Osteoblast (primary cell): ENCODE data around the gene MBD6. TPM values are rescaled to one million over a fixed set of nuclear protein-coding genes. Genes with fewer than 3 reads are reported as not detected.

Source experiments
- DNase-seq: peaks from one replicate; pipeline ENCODE4 v3.0.0; 2011; ENCODE audit warnings: low spot score, mixed read lengths; ENCODE audit not compliant: insufficient read length; ENCODE audit errors: missing footprints
- H2AFZ ChIP-seq: 2 replicates; pipeline ENCODE4 v1.6.0; 2011; ENCODE audit warnings: mild to moderate bottlenecking, low read length
- H3K27ac ChIP-seq: 2 replicates; pipeline ENCODE4 v1.5.1; 2011; ENCODE audit warnings: mild to moderate bottlenecking, low read depth, low read length, moderate library complexity
- H3K27me3 ChIP-seq: 2 replicates; pipeline ENCODE4 v1.6.0; 2012; ENCODE audit warnings: mild to moderate bottlenecking, control low read depth, inconsistent platforms, low read length, moderate library complexity; ENCODE audit not compliant: insufficient read depth
- H3K36me3 ChIP-seq: 2 replicates; pipeline ENCODE4 v1.5.1; 2011; ENCODE audit warnings: mild to moderate bottlenecking, low read length, control low read depth, moderate library complexity; ENCODE audit not compliant: insufficient read depth
- H3K4me1 ChIP-seq: 2 replicates; pipeline ENCODE4 v1.5.1; 2011; ENCODE audit warnings: mild to moderate bottlenecking, low read length, control low read depth, moderate library complexity; ENCODE audit not compliant: insufficient read depth
- H3K4me2 ChIP-seq: 2 replicates; pipeline ENCODE4 v1.6.0; 2011; ENCODE audit warnings: mild to moderate bottlenecking, low read length; ENCODE audit not compliant: insufficient read depth
- H3K4me3 ChIP-seq: fragments of 200-600 bp; sonication (generic); 3 replicates; pipeline ENCODE4 v1.5.1; 2012; ENCODE audit warnings: mild to moderate bottlenecking, low read length, inconsistent platforms; ENCODE audit not compliant: insufficient read depth
- H3K79me2 ChIP-seq: 2 replicates; pipeline ENCODE4 v1.6.0; 2012; ENCODE audit warnings: mild to moderate bottlenecking, low read length, control low read depth, inconsistent platforms; ENCODE audit not compliant: insufficient read depth
- H3K9me3 ChIP-seq: 2 replicates; pipeline ENCODE4 v1.5.1; 2011; ENCODE audit warnings: low read depth, low read length, control low read depth
- H4K20me1 ChIP-seq: 2 replicates; pipeline ENCODE4 v1.6.0; 2012; ENCODE audit warnings: mild to moderate bottlenecking, low read length, control low read depth; ENCODE audit not compliant: insufficient read depth
- total RNA-seq: library from RNA; depleted of rRNA; stranded (reverse); fragments of >200 nt; gene quantifications from 2 replicates; pipeline ENCODE4 v1.2.3, GENCODE V29; 2012
- TF ChIP-seq, protein P1 (sequence below): IDR thresholded peaks from 2 replicates; pipeline ENCODE4 v1.5.1; 2011; ENCODE audit warnings: mild to moderate bottlenecking, low read depth, low read length, moderate library complexity; ENCODE audit errors: extremely low read depth

The MBD6 gene
- total RNA-seq, 1 donor, result 5.8 TPM

DNA sequence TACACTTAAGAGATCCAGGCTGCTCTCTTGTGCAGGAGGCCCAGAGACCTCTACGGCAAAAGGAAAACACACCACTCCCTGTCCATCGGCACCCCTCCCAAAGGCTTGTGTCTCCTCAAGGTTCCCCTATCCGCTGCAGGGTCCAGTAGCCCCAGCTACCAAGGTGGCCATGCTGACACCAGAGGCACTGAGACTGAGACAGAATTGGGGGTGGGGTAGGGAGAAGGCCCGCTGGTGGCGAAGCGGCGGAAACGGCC lies 2.9 kb upstream of the MBD6 start:
- peaks cover 57% of the 10 kb centered on the region for H3K4me1 ChIP-seq
- TF ChIP-seq, protein P1, sequence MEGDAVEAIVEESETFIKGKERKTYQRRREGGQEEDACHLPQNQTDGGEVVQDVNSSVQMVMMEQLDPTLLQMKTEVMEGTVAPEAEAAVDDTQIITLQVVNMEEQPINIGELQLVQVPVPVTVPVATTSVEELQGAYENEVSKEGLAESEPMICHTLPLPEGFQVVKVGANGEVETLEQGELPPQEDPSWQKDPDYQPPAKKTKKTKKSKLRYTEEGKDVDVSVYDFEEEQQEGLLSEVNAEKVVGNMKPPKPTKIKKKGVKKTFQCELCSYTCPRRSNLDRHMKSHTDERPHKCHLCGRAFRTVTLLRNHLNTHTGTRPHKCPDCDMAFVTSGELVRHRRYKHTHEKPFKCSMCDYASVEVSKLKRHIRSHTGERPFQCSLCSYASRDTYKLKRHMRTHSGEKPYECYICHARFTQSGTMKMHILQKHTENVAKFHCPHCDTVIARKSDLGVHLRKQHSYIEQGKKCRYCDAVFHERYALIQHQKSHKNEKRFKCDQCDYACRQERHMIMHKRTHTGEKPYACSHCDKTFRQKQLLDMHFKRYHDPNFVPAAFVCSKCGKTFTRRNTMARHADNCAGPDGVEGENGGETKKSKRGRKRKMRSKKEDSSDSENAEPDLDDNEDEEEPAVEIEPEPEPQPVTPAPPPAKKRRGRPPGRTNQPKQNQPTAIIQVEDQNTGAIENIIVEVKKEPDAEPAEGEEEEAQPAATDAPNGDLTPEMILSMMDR, result no peak
- peak overlapping the region; percentile 83 for H3K4me3 ChIP-seq
- H4K20me1 ChIP-seq, result peaks cover 51% of the 10 kb centered on the region
- H3K36me3 ChIP-seq, result peaks cover 47% of the 10 kb centered on the region
- peaks cover 54% of the 10 kb centered on the region for H3K79me2 ChIP-seq
- H3K27ac ChIP-seq, result peak overlapping the region; percentile 99
- H2AFZ ChIP-seq, result no peak overlapping the region
- H3K4me2 ChIP-seq, result peak overlapping the region; percentile 82
- no peaks in the 10 kb centered on the region for H3K9me3 ChIP-seq
- no peak for DNase-seq
- H3K27me3 ChIP-seq, result no peaks in the 10 kb centered on the region

DNA sequence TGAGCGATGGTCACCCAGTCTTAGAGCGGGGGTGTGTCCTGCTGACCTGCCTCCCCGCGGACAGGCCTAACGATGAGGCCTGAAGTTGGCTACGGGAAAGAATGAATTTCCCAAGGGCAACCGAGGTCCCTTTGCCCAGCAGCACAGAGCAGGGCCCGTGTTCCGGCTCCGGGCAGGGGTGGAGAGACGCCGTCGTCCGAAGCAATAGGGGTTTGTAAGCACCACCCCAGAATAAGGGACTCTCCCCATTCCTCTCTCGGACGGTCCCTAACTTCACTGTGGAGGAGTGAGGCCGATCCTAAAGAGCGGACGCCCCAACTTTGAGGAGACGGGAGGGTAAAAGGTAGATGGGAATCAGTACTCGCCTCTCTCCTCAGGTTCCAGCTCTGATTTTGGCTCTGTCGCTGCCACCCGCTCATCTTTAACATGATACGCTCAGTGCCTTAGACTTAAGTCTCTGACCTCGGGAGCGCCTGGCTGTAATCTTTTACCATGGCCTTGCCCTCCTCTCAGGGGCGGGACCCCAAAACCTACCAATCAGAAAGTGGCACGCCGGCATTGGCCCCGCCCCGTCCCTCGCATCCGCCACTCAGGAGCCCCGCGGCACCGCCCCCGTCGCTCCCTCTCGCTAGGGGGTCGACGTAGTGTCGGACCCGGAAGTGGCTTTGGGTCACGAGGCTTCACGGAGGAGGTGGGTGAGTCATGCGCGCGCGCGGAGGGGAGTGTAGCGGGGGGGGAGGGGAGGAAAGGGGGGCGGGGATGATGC lies 2.4 kb upstream of the MBD6 start, which contains the start of gene DDIT3:
DDIT3 (minus strand) TSS at position 462 of the 766 bp plus-strand sequence. CDS start 3,108 bp downstream, outside the sequence.
- peak within 1 kb of the TSS; percentile 83 for H3K4me2 ChIP-seq
- peaks cover 59% of the 10 kb centered on the region for H3K79me2 ChIP-seq
- peak within 1 kb of the TSS; percentile 99 for H3K27ac ChIP-seq
- DNase-seq, result peak; percentile 98
- peaks cover 45% of the 10 kb centered on the region for H3K36me3 ChIP-seq
- H3K27me3 ChIP-seq, result no peaks in the 10 kb centered on the region
- no peaks in the 10 kb centered on the region for H3K9me3 ChIP-seq
- H3K4me1 ChIP-seq, result peaks cover 57% of the 10 kb centered on the region
- peak within 1 kb of the TSS; percentile 84 for H2AFZ ChIP-seq
- H4K20me1 ChIP-seq, result peaks cover 56% of the 10 kb centered on the region
- H3K4me3 ChIP-seq, result peak within 1 kb of the TSS; percentile 83
- TF ChIP-seq, protein P1, result no peak

DNA sequence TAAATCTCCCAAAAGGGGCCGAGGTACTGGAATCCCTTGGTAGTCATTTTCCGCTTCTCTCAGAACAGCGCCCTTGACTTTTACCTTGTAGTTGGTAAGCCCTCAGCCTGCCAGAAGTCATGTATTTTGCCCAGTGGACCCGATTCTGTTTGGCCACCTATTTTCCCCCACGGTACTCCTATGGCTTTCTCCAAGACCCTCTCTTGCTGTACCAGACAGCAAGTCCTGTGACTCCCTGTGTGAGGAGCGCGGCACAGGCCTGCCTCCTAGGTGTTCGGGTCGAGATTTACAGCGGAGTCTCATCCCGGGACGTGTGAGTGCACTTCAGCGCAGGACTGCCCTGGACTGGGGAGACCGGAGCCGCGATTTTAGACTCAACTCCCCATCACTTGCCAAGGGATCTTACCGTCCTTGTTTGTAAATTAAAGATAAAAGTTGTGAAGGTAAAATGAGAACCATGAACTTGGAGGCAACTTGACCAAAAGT lies 1.1 kb upstream of the MBD6 start:
- H3K27ac ChIP-seq, result peak overlapping the region; percentile 96
- H2AFZ ChIP-seq, result peak overlapping the region; percentile 83
- H3K9me3 ChIP-seq, result no peaks in the 10 kb centered on the region
- peaks cover 54% of the 10 kb centered on the region for H4K20me1 ChIP-seq
- peaks cover 39% of the 10 kb centered on the region for H3K36me3 ChIP-seq
- H3K79me2 ChIP-seq, result peaks cover 68% of the 10 kb centered on the region
- no peaks in the 10 kb centered on the region for H3K27me3 ChIP-seq
- peak overlapping the region; percentile 84 for H3K4me2 ChIP-seq
- H3K4me1 ChIP-seq, result peaks cover 57% of the 10 kb centered on the region
- peak; percentile 84 for DNase-seq
- H3K4me3 ChIP-seq, result peak overlapping the region; percentile 77
- TF ChIP-seq, protein P1, result no peak

- peaks cover 47% of the 10 kb centered on the region for H4K20me1 ChIP-seq
- TF ChIP-seq, protein P1, result no peak
- peak overlapping the region; percentile 14 for H2AFZ ChIP-seq
- peak; percentile 90 for DNase-seq
- no peaks in the 10 kb centered on the region for H3K27me3 ChIP-seq
- H3K4me2 ChIP-seq, result peak overlapping the region; percentile 96
- H3K4me3 ChIP-seq, result peak overlapping the region; percentile 77
- peaks cover 66% of the 10 kb centered on the region for H3K79me2 ChIP-seq
- H3K27ac ChIP-seq, result peak overlapping the region; percentile 75
- no peaks in the 10 kb centered on the region for H3K9me3 ChIP-seq
- peaks cover 43% of the 10 kb centered on the region for H3K4me1 ChIP-seq
- H3K36me3 ChIP-seq, result peaks cover 37% of the 10 kb centered on the region
Measured at GRCh38 chr12:57522887-57523705, 472 bp downstream of the MBD6 start.
